Transverse colon (tissue), 4 donors: ENCODE measurements around the gene PRPF40A. TPM values are rescaled to one million over a fixed set of nuclear protein-coding genes. Genes with fewer than 3 reads are reported as not detected.

Experiments used
- DNase-seq: peaks from one replicate; pipeline ENCODE4 v3.0.0-alpha.2; 2019
- H3K27ac ChIP-seq, 4 donors: fragments of 200-600 bp; sonication (generic); 2 replicates each; pipeline ENCODE4 v1.5.1; 2016 to 2018; ENCODE audit warnings: inconsistent platforms in 4 of 4
- H3K27me3 ChIP-seq: fragments of 200-600 bp; sonication (generic); 2 replicates; pipeline ENCODE4 v1.5.1; 2017; ENCODE audit warnings: inconsistent platforms
- H3K36me3 ChIP-seq, 4 donors: fragments of 200-600 bp; sonication (generic); 2 replicates each; pipeline ENCODE4 v1.5.1; 2017 to 2019; ENCODE audit warnings: inconsistent platforms in 4 of 4
- H3K4me1 ChIP-seq, 4 donors: fragments of 200-600 bp; sonication (generic); 2 replicates each; pipeline ENCODE4 v1.5.1; 2017 to 2020; ENCODE audit warnings: inconsistent platforms in 4 of 4
- H3K4me3 ChIP-seq, 4 donors: fragments of 200-600 bp; sonication (generic); 1 replicate in 1 of 4; 2 replicates in 3 of 4; pipeline versions ENCODE4 v1.5.1 to v1.6.1; 2017 to 2019; ENCODE audit warnings: inconsistent platforms in 4 of 4
- H3K9me3 ChIP-seq, 2 donors: fragments of 200-600 bp; sonication (generic); 2 replicates each; pipeline ENCODE4 v1.5.1; 2017 to 2019; ENCODE audit warnings: inconsistent platforms in 2 of 2
- CTCF ChIP-seq, 5 experiments: fragments of 200-600 bp in 3 of 5; fragments of 450-650 bp in 2 of 5; sonication (generic) in 3 of 5; IDR thresholded peaks; 1 replicate in 2 of 5; 2 replicates in 3 of 5; pipeline ENCODE4 v1.5.1; 2016 to 2017; ENCODE audit warnings: antibody characterized with exemption in 5 of 5, inconsistent platforms in 3 of 5, mild to moderate bottlenecking in 2 of 5, moderate library complexity in 1 of 5
- EP300 ChIP-seq: sonication (generic); formaldehyde crosslinking; IDR thresholded peaks from one replicate; pipeline ENCODE4 v1.6.1; 2017; ENCODE audit warnings: antibody characterized with exemption, low read depth
- POLR2A ChIP-seq: fragments of 450-650 bp; IDR thresholded peaks from one replicate; pipeline ENCODE4 v1.6.1; 2016; ENCODE audit warnings: antibody characterized with exemption, mild to moderate bottlenecking, moderate library complexity
- POLR2AphosphoS5 ChIP-seq, 3 donors: sonication (generic); formaldehyde crosslinking; IDR thresholded peaks; one replicate each; pipeline ENCODE4 v1.6.1; 2016; ENCODE audit warnings: antibody characterized with exemption in 3 of 3
- WGBS, 2 donors: methylation state at CpG; one replicate each; pipeline ENCODE4 v1.1.5; 2018; ENCODE audit warnings: low coverage in 1 of 2; 5-methylcytosine and 5-hydroxymethylcytosine counted together
- in situ Hi-C, 4 donors: fragments of 200-750 bp; cut with MboI; loops; one replicate each; pipeline versions ENCODE4 v1.15.0 to v1.15.1; 2017; ENCODE audit warnings: low sequenced_read_pairs in 3 of 4, low pct_ligation_motif_present in 1 of 4, low pct_unique_long_range_greater_than_20kb in 1 of 4
- intact Hi-C: fragments of 100-400 bp; cut with DNase I; formaldehyde crosslinking; loops from one replicate; pipeline ENCODE4 v1.15.1; 2023; ENCODE audit warnings: low total_unique reads
- total RNA-seq, 4 donors: library from RNA; depleted of rRNA; stranded (reverse); fragments of >200 nt; gene quantifications; one replicate each; pipeline ENCODE4 v1.1.0, GENCODE V29; 2016

The PRPF40A gene
- total RNA-seq, 4 donors from 2014 or later, result 21.7 to 124 (median 104) TPM

- WGBS, 2 donors, result 88 to 91% methylated on average over 5 of the region's 5 CpGs
- no peak for DNase-seq
- H3K9me3 ChIP-seq, result no peaks in the 10 kb centered on the region
- in situ Hi-C loops (loop anchor here in 1 of 4 donors (25.0 kb wide), 1 partner anchor 281 kb away; the partner anchor contains the start of gene FMNL2), intact Hi-C loops (no loop called here)
- H3K27ac ChIP-seq, result no peak overlapping the region
- no peaks in the 10 kb centered on the region for H3K27me3 ChIP-seq
- no peaks in the 10 kb centered on the region for H3K4me1 ChIP-seq
- H3K4me3 ChIP-seq, result no peak overlapping the region
- no peaks in the 10 kb centered on the region for H3K36me3 ChIP-seq
- TF ChIP-seq POLR2AphosphoS5 (IDR thresholded peaks at IDR 0.05), result no peak
- TF ChIP-seq CTCF (IDR thresholded peaks at IDR 0.05), result no peak
- no peak for TF ChIP-seq EP300
- TF ChIP-seq POLR2A, result no peak
Observed at GRCh38 chr2:152618193-152618564, 99.1 kb downstream of the PRPF40A start.

- no peaks in the 10 kb centered on the region for H3K9me3 ChIP-seq
- TF ChIP-seq EP300 (no peak), CTCF (IDR thresholded peaks at IDR 0.05) (no peak), POLR2AphosphoS5 (IDR thresholded peaks at IDR 0.05) (no peak)
- no peaks in the 10 kb centered on the region for H3K4me1 ChIP-seq
- H3K27ac ChIP-seq, result no peak overlapping the region
- intact Hi-C loops, result no loop called here
- H3K27me3 ChIP-seq, result no peaks in the 10 kb centered on the region
- no peak for DNase-seq
- in situ Hi-C loops, result loop anchor here in 1 of 4 donors (25.0 kb wide), 1 partner anchor 280 kb away; the partner anchor contains the start of gene FMNL2
- no peak overlapping the region for H3K4me3 ChIP-seq
- WGBS, 2 donors, result 90% methylated on average over 4 of the region's 4 CpGs; no CpG with 5 or more reads in 1 of the 2 donors
- no peaks in the 10 kb centered on the region for H3K36me3 ChIP-seq
Observed at GRCh38 chr2:152617456-152618192, 99.6 kb downstream of the PRPF40A start.

GRCh38 chr2:152615177-152615576 is 102.1 kb downstream of the PRPF40A start:
- no peaks in the 10 kb centered on the region for H3K9me3 ChIP-seq
- H3K36me3 ChIP-seq, result no peaks in the 10 kb centered on the region
- no peak overlapping the region for H3K27ac ChIP-seq
- intact Hi-C loops (no loop called here), in situ Hi-C loops (loop anchor here in 1 of 4 donors (25.0 kb wide), 1 partner anchor 278 kb away; the partner anchor contains the start of gene FMNL2)
- peaks cover 0 to 13% (median 10%) of the 10 kb centered on the region in 4 donors for H3K4me1 ChIP-seq
- no peaks in the 10 kb centered on the region for H3K27me3 ChIP-seq
- TF ChIP-seq POLR2A (no peak), POLR2AphosphoS5 (IDR thresholded peaks at IDR 0.05) (no peak)
- H3K4me3 ChIP-seq, result no peak overlapping the region
- DNase-seq, result no peak
- WGBS, 2 donors, result 95% methylated on average over 5 of the region's 5 CpGs

GRCh38 chr2:152613235-152613634 is 104.0 kb downstream of the PRPF40A start:
- WGBS, 2 donors, result 78 to 82% methylated on average over 2 of the region's 2 CpGs
- no peak overlapping the region for H3K4me3 ChIP-seq
- in situ Hi-C loops (loop anchor here in 1 of 4 donors (25.0 kb wide), 1 partner anchor 276 kb away; the partner anchor contains the start of gene FMNL2), intact Hi-C loops (no loop called here)
- H3K9me3 ChIP-seq, result no peaks in the 10 kb centered on the region
- H3K36me3 ChIP-seq, result no peaks in the 10 kb centered on the region
- peaks cover 0 to 13% (median 10%) of the 10 kb centered on the region in 4 donors for H3K4me1 ChIP-seq
- no peaks in the 10 kb centered on the region for H3K27me3 ChIP-seq
- TF ChIP-seq CTCF (IDR thresholded peaks at IDR 0.05) (no peak), EP300 (no peak), POLR2A (no peak), POLR2AphosphoS5 (IDR thresholded peaks at IDR 0.05) (no peak)
- no peak overlapping the region for H3K27ac ChIP-seq
- no peak for DNase-seq
